ENCODE measurements around the gene CAPZA1. TPM values are rescaled to one million over a fixed set of nuclear protein-coding genes. Genes with fewer than 3 reads are reported as not detected.

Gene CAPZA1
- total RNA-seq, 1 experiment from 2014 or later, result 108 TPM

DNA sequence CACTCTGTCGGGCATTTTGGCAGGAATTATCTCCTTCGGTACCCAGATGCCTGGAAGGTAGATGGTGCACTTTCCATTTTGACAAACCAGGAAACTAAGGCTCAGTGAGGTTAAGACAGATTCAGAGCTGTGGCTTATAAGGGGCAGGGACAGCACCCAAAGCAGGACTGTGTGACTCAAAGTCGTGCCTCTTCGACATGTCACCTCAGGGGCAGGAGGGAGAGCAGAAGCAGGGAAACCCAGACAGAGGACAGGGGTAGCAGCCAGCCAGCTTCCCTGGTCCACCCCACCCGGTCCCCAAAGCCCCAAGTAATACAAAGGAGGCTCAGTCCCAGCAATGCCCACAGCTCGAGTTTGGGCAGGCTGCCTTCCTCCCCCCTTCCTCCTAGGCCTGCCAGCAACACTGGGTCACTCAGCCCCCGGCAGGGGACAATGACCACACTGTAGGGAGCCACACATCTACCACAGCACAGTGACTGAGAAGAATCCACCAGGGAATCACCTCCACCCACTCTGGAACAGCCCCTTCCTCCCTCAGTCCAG, 84.8 kb downstream of the CAPZA1 start:
- Mint-ChIP-seq H3K9me3 (no peaks in the 10 kb centered on the region; a peak in 1 of 5 replicates), H3K27ac (peak overlapping the region in 1 of 3 experiments; percentile 88; a peak in 2 of 7 replicates), H3K4me1 (peaks cover 68 to 76% of the 10 kb centered on the region in 2 experiments), H3K4me3 (peak overlapping the region; percentile 72 to 84), H3K27me3 (ENCODE audit: low read depth) (peaks cover 61% of the 10 kb centered on the region), H3K36me3 (ENCODE audit: insufficient read depth in 1 of 3, low read depth in 3 of 3) (peaks cover 16 to 41% (median 35%) of the 10 kb centered on the region in 3 experiments; a peak in 6 of 7 replicates)
- TF ChIP-seq, protein P1, sequence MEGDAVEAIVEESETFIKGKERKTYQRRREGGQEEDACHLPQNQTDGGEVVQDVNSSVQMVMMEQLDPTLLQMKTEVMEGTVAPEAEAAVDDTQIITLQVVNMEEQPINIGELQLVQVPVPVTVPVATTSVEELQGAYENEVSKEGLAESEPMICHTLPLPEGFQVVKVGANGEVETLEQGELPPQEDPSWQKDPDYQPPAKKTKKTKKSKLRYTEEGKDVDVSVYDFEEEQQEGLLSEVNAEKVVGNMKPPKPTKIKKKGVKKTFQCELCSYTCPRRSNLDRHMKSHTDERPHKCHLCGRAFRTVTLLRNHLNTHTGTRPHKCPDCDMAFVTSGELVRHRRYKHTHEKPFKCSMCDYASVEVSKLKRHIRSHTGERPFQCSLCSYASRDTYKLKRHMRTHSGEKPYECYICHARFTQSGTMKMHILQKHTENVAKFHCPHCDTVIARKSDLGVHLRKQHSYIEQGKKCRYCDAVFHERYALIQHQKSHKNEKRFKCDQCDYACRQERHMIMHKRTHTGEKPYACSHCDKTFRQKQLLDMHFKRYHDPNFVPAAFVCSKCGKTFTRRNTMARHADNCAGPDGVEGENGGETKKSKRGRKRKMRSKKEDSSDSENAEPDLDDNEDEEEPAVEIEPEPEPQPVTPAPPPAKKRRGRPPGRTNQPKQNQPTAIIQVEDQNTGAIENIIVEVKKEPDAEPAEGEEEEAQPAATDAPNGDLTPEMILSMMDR (conservative IDR thresholded peaks at IDR 0.05), result no peak
- peaks cover 16% of the 10 kb centered on the region for H3K4me1 ChIP-seq (ENCODE audit: insufficient read depth, low read length)
- H3K9ac ChIP-seq (ENCODE audit: extremely low read depth, insufficient read length, low read length), result no peak overlapping the region
- no peak overlapping the region for H2BK12ac ChIP-seq (ENCODE audit: insufficient read length, low read depth, low read length)
- H3K14ac ChIP-seq (ENCODE audit: insufficient read depth, low read length), result no peak overlapping the region
- peaks cover 2% of the 10 kb centered on the region for H4K20me1 ChIP-seq (ENCODE audit: control insufficient read depth, insufficient read depth, insufficient read length)
- no peaks in the 10 kb centered on the region for H3K79me1 ChIP-seq (ENCODE audit: insufficient read depth, low read depth, low read length, poor library complexity, severe bottlenecking)
- DNase-seq, result no peak
- H3T11ph ChIP-seq (ENCODE audit: low read length), result no peak overlapping the region
- H2BK15ac ChIP-seq (ENCODE audit: low read depth, low read length), result no peak overlapping the region
- H3K18ac ChIP-seq (ENCODE audit: insufficient read length, low read depth, low read length), result no peak overlapping the region
- H3K9me3 ChIP-seq (ENCODE audit: control insufficient read depth, low read depth, low read length), result no peaks in the 10 kb centered on the region
- H3K79me2 ChIP-seq (ENCODE audit: insufficient read depth, low read length), result no peaks in the 10 kb centered on the region
- no peak overlapping the region for H2BK20ac ChIP-seq (ENCODE audit: low read depth, low read length, poor library complexity, severe bottlenecking)
- peaks cover 13% of the 10 kb centered on the region for H3K23me2 ChIP-seq (ENCODE audit: insufficient read length, low read depth, low read length, poor library complexity, severe bottlenecking)
- no peak overlapping the region for H2BK5ac ChIP-seq (ENCODE audit: insufficient read length, low read length)
- H3K27me3 ChIP-seq (ENCODE audit: insufficient read depth, low read length), result peaks cover 6% of the 10 kb centered on the region; the same call in 1 of the 2 replicates
- no peak overlapping the region for H3K27ac ChIP-seq (ENCODE audit: insufficient read length, low read depth, low read length)
- no peak overlapping the region for H4K8ac ChIP-seq (replicated peaks; ENCODE audit: insufficient read length, low read depth, low read length)
- H3K23ac ChIP-seq (ENCODE audit: insufficient read length, low read depth, low read length), result no peak overlapping the region
- no peak overlapping the region for H2BK120ac ChIP-seq (ENCODE audit: low read depth, low read length, poor library complexity, severe bottlenecking)
- H3K4ac ChIP-seq (ENCODE audit: low read depth, low read length), result no peak overlapping the region
- H2AK5ac ChIP-seq (ENCODE audit: insufficient read length, low read length), result no peak overlapping the region
- peak overlapping the region; percentile 66 for H3K4me2 ChIP-seq (ENCODE audit: insufficient read depth, insufficient read length, low read length)
- H4K91ac ChIP-seq (ENCODE audit: insufficient read length, low read depth, low read length), result no peak overlapping the region
- H3K56ac ChIP-seq (ENCODE audit: insufficient read length, low read depth, low read length), result no peak overlapping the region
- no peak overlapping the region for H4K5ac ChIP-seq (ENCODE audit: insufficient read length, low read depth, low read length)
- no CpG with 5 or more reads among the region's 7 CpGs for WGBS (ENCODE audit: extremely low coverage, insufficient read length, low lambda C conversion rate)
- H2AFZ ChIP-seq (ENCODE audit: low read length), result no peak overlapping the region

Data from H9 (cell line).